T-helper 17 cell (primary cell): ENCODE measurements around the gene RNF207. TPM values are rescaled to one million over a fixed set of nuclear protein-coding genes. Genes with fewer than 3 reads are reported as not detected.
"Not testable (repeated sequence)": the region's sequence is repeated elsewhere in the genome, so short reads cannot be mapped to it uniquely, and the experiment has no call there.

Experiments used
- ATAC-seq: fragments of 150-1000 bp; cut with Tn5 transposase; 2 replicates; pipeline ENCODE4 v1.10.0; 2021; ENCODE audit warnings: mild to moderate bottlenecking, moderate library complexity
- DNase-seq, 3 donors: peaks; one replicate each; pipeline versions ENCODE4 v3.0.0 to v3.0.0-alpha.2; 2020 to 2021
- H3K9me3 ChIP-seq: one replicate; pipeline ENCODE4 v1.7.0; 2013; ENCODE audit warnings: low read length, mild to moderate bottlenecking; ENCODE audit not compliant: control insufficient read depth, poor library complexity, severe bottlenecking
- H3K27ac Mint-ChIP-seq: one replicate; pipeline ENCODE4 v1.8.0; 2022; ENCODE audit warnings: mild to moderate bottlenecking, moderate library complexity, mixed read lengths
- H3K27me3 Mint-ChIP-seq: one replicate; pipeline ENCODE4 v1.8.0; 2022; ENCODE audit warnings: mixed read lengths
- H3K36me3 Mint-ChIP-seq: one replicate; pipeline ENCODE4 v1.8.0; 2022; ENCODE audit warnings: low read depth, mixed read lengths
- H3K4me1 Mint-ChIP-seq: one replicate; pipeline ENCODE4 v1.8.0; 2022; ENCODE audit warnings: mild to moderate bottlenecking, mixed read lengths
- H3K4me3 Mint-ChIP-seq: one replicate; pipeline ENCODE4 v1.8.0; 2022; ENCODE audit warnings: mild to moderate bottlenecking, moderate library complexity, mixed read lengths
- total RNA-seq, 4 donors: library from RNA in 2 of 4; stranded (reverse) in 2 of 4; gene quantifications; one replicate each; pipeline ENCODE4 v1.2.3 and lab custom pipeline; 2022 to 2026

RNF207 gene
- total RNA-seq, 2 donors from 2014 or later, result 17.7 to 25.9 TPM

DNA sequence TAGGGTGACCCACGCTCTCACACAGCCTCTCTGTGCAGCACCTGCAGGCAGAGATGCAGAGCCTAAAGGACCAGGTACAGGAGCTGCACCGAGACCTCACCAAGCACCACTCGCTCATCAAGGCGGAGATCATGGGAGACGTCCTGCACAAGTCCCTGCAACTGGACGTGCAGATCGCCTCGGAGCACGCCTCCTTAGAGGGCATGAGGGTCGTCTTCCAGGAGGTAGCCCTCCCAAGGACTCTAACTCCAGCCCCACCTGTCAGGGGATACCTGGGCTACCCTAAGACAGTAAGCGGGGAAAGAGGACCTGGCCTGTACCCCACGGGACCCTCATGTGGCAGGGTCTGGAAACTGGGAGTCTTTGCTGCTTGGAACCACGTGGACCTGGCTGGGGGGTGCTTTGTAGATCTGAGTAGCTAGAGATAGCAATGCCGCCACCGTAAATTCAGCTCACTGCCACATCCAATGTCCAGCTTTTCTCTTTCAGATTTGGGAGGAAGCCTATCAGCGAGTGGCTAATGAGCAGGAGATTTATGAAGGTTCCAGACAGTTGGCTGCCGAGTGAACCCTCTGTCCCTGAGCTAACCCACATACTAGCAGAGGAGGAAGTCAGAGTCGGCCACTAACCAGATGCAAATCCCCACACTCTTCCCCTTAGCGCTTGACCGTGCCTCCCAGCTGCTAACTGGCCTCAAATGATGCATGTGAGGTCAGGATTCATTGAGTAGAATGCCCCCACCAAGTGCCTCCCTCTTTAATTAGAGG is 6.5 kb downstream of the RNF207 start:
- Mint-ChIP-seq H3K4me1 (peaks cover 7% of the 10 kb centered on the region), H3K4me3 (no peak overlapping the region), H3K27ac (no peak overlapping the region), H3K36me3 (no peaks in the 10 kb centered on the region), H3K27me3 (no peaks in the 10 kb centered on the region)
- ATAC-seq, result no peak
- no peaks in the 10 kb centered on the region for H3K9me3 ChIP-seq
- DNase-seq, result no peak

- Mint-ChIP-seq H3K4me3 (no peak overlapping the region), H3K27me3 (no peaks in the 10 kb centered on the region), H3K36me3 (no peaks in the 10 kb centered on the region), H3K4me1 (no peaks in the 10 kb centered on the region), H3K27ac (no peak overlapping the region)
- DNase-seq, result no peak
- no peaks in the 10 kb centered on the region for H3K9me3 ChIP-seq
- no peak for ATAC-seq
Measured at GRCh38 chr1:6218375-6219164, 12.7 kb downstream of the RNF207 start.

DNA sequence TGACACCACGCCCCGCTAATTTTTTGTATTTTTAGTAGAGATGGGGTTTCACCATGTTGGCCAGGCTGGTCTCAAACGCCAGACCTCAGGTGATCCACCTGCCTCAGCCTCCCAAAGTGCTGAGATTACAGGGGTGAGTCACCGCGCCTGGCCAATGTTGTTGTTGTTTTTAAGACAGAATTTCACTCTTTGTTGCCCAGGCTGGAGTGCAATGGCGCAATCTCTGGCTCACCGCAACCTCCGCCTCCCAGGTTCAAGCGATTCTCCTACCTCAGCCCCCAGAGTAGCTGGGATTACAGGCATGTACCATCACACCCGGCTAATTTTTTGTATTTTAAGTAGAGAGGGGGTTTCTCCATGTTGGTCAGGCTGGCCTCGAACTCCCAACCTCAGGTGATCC is 13.7 kb downstream of the RNF207 start:
- H3K4me1 Mint-ChIP-seq, H3K36me3 Mint-ChIP-seq, H3K9me3 ChIP-seq, H3K27ac Mint-ChIP-seq, ATAC-seq, DNase-seq, H3K4me3 Mint-ChIP-seq, H3K27me3 Mint-ChIP-seq: not testable (repeated sequence)

DNA sequence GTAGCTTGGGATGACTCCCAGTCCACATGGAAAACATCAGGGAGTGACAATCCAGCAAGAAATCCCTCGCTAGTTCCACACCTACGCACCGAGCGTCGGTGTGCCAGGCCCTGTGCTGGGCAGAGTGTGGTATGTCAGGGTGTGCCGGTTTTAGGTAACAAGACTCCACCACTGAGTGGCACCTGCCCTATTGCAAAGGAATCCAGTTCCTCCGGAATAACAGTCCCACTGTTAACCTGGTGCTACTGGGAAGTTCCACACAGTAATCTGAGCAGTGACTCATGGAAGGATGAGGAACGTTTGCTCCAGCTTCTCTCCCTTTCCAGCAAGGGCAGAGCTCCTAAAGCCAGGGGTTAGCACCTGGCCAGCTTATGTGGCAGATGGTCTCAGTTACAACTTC is 14.3 kb downstream of the RNF207 start:
- DNase-seq (no peak), ATAC-seq (no peak)
- H3K4me3 Mint-ChIP-seq, result no peak overlapping the region

GRCh38 chr1:6221210-6221784 is 15.4 kb downstream of the RNF207 start:
- Mint-ChIP-seq H3K4me3 (no peak overlapping the region), H3K36me3 (peaks cover under 1% of the 10 kb centered on the region), H3K4me1 (peaks cover 5% of the 10 kb centered on the region), H3K27ac (no peak overlapping the region), H3K27me3 (no peaks in the 10 kb centered on the region)
- no peak for ATAC-seq
- H3K9me3 ChIP-seq, result no peaks in the 10 kb centered on the region
- no peak for DNase-seq

More for the DNA sequence above, 14.3 kb downstream of the RNF207 start:
- no peak overlapping the region for H3K27ac Mint-ChIP-seq
- H3K36me3 Mint-ChIP-seq, result no peaks in the 10 kb centered on the region
- H3K4me1 Mint-ChIP-seq, result no peaks in the 10 kb centered on the region
- no peaks in the 10 kb centered on the region for H3K9me3 ChIP-seq
- H3K27me3 Mint-ChIP-seq, result no peaks in the 10 kb centered on the region

GRCh38 chr1:6222636-6223035 is 16.7 kb downstream of the RNF207 start:
- ATAC-seq (no peak), DNase-seq (no peak)
- Mint-ChIP-seq H3K36me3 (peaks cover 3% of the 10 kb centered on the region), H3K4me1 (peaks cover 7% of the 10 kb centered on the region), H3K4me3 (no peak overlapping the region), H3K27ac (no peak overlapping the region), H3K27me3 (no peaks in the 10 kb centered on the region)
- no peaks in the 10 kb centered on the region for H3K9me3 ChIP-seq

GRCh38 chr1:6223617-6224016 is 17.7 kb downstream of the RNF207 start:
- no peak overlapping the region for H3K27ac Mint-ChIP-seq
- DNase-seq (no peak), ATAC-seq (no peak)
- H3K4me3 Mint-ChIP-seq, result no peak overlapping the region
- no peaks in the 10 kb centered on the region for H3K9me3 ChIP-seq
- peaks cover 3% of the 10 kb centered on the region for H3K36me3 Mint-ChIP-seq
- H3K27me3 Mint-ChIP-seq, result no peaks in the 10 kb centered on the region
- H3K4me1 Mint-ChIP-seq, result peaks cover 7% of the 10 kb centered on the region

- Mint-ChIP-seq H3K36me3 (peaks cover 3% of the 10 kb centered on the region), H3K4me3 (no peak overlapping the region), H3K27ac (no peak overlapping the region), H3K27me3 (no peaks in the 10 kb centered on the region), H3K4me1 (peaks cover 7% of the 10 kb centered on the region)
- ATAC-seq (no peak), DNase-seq (no peak)
- no peaks in the 10 kb centered on the region for H3K9me3 ChIP-seq
Measured at GRCh38 chr1:6224718-6225117, 18.8 kb downstream of the RNF207 start.

GRCh38 chr1:6225651-6226050 is 19.7 kb downstream of the RNF207 start:
- ATAC-seq (no peak), DNase-seq (no peak)
- no peaks in the 10 kb centered on the region for H3K9me3 ChIP-seq
- Mint-ChIP-seq H3K27me3 (no peaks in the 10 kb centered on the region), H3K4me3 (no peak overlapping the region), H3K36me3 (peaks cover 3% of the 10 kb centered on the region), H3K4me1 (peaks cover 7% of the 10 kb centered on the region), H3K27ac (no peak overlapping the region)

DNA sequence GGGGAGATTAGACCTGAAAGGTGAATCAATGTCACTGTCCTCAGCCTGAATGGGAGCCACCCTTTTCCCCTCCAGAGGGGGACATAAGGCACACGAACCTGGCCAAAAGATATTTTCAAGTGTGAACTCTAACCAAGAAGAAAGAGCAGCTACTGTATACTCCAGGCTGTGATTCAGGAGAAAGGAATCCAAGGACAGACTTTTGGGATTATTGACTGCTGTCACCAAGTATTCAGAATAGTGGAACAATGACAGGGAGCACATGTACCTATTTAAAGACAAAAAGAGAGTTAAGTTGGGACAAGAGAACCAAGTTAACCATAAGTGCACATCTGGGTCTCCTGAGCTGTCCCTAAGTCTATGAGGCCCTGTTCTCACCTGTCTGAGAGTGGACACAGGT is 27.5 kb downstream of the RNF207 start:
- Mint-ChIP-seq H3K27ac (no peak overlapping the region), H3K27me3 (no peaks in the 10 kb centered on the region), H3K36me3 (no peaks in the 10 kb centered on the region), H3K4me1 (peaks cover 15% of the 10 kb centered on the region), H3K4me3 (peak overlapping the region; percentile 36)
- ATAC-seq, result no peak
- no peak for DNase-seq
- no peaks in the 10 kb centered on the region for H3K9me3 ChIP-seq

GRCh38 chr1:6234502-6235295 is 28.8 kb downstream of the RNF207 start:
- no peaks in the 10 kb centered on the region for H3K36me3 Mint-ChIP-seq
- DNase-seq, result no peak
- no peaks in the 10 kb centered on the region for H3K9me3 ChIP-seq
- ATAC-seq, result no peak
- peaks cover 10% of the 10 kb centered on the region for H3K27me3 Mint-ChIP-seq
- peak overlapping the region; percentile 79 for H3K27ac Mint-ChIP-seq
- peaks cover 15% of the 10 kb centered on the region for H3K4me1 Mint-ChIP-seq
- peak overlapping the region; percentile 91 for H3K4me3 Mint-ChIP-seq

DNA sequence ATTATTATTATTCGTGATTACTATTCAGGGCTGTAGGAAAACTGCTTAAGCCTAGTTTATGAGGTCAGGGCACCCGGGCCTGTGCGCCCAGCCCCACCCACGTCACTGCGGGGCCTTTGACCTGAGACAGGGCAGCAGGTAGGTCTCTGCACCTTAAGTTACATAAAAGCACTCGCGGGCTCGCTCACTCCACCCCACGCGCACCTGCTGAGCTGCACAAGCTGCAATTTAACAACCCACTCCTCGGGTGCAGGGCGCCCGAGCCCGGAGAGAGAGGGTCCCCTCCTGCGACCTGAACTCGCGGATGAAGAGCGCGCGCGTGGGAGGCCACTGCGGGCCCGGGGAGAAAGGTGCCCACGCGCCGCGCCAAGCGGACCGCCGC is 29.4 kb downstream of the RNF207 start:
- peak; percentile 19 for ATAC-seq
- peak overlapping the region; percentile 91 for H3K4me3 Mint-ChIP-seq

DNA sequence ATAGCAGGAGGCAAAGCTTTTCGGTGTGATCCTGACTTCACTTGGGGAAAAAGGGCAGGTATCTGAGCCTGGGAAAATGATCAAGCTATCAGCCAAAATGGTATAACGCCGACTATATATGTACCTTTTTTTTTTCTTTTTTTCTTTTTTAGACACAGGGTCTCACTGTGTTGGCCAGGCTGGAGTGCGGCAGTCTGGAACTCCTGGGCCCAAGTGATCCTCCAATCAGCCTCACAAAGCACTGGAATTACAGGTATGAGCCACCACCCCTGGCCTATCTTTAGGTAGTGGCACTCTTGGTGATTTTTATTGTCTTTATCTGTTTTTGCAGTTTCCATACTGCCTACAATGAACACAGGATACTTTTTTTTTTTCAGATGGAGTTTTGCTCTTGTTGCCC is 31.2 kb downstream of the RNF207 start:
- Mint-ChIP-seq H3K36me3 (peaks cover 3% of the 10 kb centered on the region), H3K4me1 (peaks cover 21% of the 10 kb centered on the region), H3K27me3 (peaks cover 28% of the 10 kb centered on the region), H3K27ac (no peak overlapping the region), H3K4me3 (peak overlapping the region; percentile 49)
- no peaks in the 10 kb centered on the region for H3K9me3 ChIP-seq
- ATAC-seq (no peak), DNase-seq (no peak)

More for the DNA sequence above, 29.4 kb downstream of the RNF207 start:
- H3K9me3 ChIP-seq, result no peaks in the 10 kb centered on the region
- Mint-ChIP-seq H3K27ac (peak overlapping the region; percentile 79), H3K27me3 (peaks cover 16% of the 10 kb centered on the region), H3K36me3 (no peaks in the 10 kb centered on the region), H3K4me1 (peaks cover 15% of the 10 kb centered on the region)
- no peak for DNase-seq
